Measurements from ENCODE around the gene TNIP1. TPM values are rescaled to one million over a fixed set of nuclear protein-coding genes. Genes with fewer than 3 reads are reported as not detected.

TNIP1 gene
- polyA plus RNA-seq, 1 of the 3 experiments (the other 2 are of a cell fraction) = 46.2 TPM

DNA sequence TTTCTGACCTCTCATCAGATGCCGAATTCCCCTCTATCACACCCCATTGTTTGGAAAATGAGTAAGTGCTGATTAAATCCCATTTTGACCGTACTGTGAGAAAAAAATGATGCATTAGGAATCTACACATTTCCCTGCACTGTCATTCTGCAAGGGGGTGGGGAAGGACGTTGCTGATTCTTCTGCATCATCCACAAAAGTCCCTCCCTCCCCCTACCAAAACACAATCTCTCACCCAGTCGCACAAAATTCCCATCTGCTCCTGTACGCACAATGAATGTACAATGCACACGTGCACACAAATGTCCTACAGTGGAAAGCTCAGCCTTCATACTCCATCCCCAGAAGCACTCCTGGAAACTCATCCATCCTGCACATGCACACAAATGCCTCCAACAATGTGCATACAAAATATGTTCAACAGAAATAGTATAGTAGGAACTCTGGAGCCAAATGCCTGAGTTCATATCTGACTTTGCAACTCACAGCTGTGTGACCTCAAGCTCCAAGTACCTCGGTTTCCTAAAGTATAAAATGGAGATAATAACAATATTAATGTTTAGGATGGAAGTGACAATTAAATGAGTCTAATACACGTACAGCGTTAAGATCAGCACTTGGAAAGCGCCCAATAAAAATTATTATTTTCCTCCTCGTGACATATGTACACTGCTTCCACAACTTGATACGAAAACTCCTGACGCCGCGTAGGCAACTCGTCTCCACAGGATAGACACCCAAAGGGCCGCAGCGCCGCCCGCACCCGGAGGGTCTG, 809 bp downstream of the TNIP1 start (continued):
- TF ChIP-seq, protein P1, sequence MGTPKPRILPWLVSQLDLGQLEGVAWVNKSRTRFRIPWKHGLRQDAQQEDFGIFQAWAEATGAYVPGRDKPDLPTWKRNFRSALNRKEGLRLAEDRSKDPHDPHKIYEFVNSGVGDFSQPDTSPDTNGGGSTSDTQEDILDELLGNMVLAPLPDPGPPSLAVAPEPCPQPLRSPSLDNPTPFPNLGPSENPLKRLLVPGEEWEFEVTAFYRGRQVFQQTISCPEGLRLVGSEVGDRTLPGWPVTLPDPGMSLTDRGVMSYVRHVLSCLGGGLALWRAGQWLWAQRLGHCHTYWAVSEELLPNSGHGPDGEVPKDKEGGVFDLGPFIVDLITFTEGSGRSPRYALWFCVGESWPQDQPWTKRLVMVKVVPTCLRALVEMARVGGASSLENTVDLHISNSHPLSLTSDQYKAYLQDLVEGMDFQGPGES (IDR thresholded peaks at IDR 0.05; ENCODE audit: low read depth, low read length) = no peak
- TF ChIP-seq TEAD4 (IDR thresholded peaks at IDR 0.05; ENCODE audit: borderline replicate concordance, insufficient read depth) = no peak
- TF ChIP-seq GABPA (IDR thresholded peaks at IDR 0.05; ENCODE audit: low read depth) = 0 out of 2 replicates have a peak, but pooled peaks have one; percentile 11
- TF ChIP-seq SIN3A (IDR thresholded peaks at IDR 0.05; ENCODE audit: borderline replicate concordance, low read depth, low read length) = peak; percentile 27; the same call in 1 of the 2 replicates

DNA sequence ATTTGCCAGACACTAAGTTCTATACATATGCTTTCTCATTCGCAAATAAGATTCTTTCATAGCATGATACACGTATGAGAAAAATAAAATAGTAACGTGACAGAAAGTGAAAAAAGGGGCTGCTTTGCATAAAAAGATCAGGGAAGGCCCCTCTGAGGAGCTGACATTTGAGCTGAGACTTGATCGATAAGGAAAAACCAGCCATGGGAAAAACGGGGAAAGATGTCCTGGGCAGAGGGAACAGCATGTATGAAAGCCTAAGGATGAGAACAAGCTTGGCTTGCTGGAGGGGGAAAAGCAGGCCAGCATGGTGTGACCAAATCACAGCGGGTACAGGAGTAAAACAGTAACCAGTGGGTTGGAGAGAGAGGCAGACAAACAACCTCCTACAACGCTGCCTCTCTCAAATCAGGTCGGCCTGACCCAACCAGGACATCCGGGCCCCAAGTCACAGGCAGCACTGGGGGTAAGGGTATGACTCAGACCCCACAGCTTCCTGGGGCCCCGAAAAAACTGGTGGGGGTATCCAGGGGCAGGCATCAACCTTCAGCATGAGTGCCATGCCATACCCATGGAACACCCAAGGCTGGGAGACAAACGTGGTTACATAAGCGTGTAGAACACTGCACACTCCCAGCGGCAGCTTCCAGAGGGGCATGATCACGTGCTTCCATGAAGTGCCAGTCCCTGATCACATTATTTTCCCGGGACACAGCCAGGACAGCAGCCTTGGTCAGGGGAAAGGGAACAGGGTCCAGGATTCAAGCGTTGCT, 2.2 kb downstream of the TNIP1 start:
- DNase-seq = no peak
- ChIA-PET POLR2A (no interaction called here), CTCF (interaction anchor here (0.8 to 4.9 kb wide), 6 partner anchors 20 to 87 kb away, joined by 3 to 22 read pairs (median 3); no protein-coding TSS in a partner anchor)
- no peaks in the 10 kb centered on the region for H3K9me2 ChIP-seq
- peak overlapping the region in 1 of 2 experiments; percentile 89; a peak in 1 of 4 replicates for H3K27ac ChIP-seq (ENCODE audit: low read depth in 2 of 2, low read length in 1 of 2)
- H3F3A ChIP-seq (replicated peaks; ENCODE audit: insufficient read depth) = peaks cover 14% of the 10 kb centered on the region
- TF ChIP-seq YY1 (IDR thresholded peaks at IDR 0.05; ENCODE audit: low read depth) = no peak
- TF ChIP-seq, protein P2, sequence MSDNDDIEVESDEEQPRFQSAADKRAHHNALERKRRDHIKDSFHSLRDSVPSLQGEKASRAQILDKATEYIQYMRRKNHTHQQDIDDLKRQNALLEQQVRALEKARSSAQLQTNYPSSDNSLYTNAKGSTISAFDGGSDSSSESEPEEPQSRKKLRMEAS (IDR thresholded peaks at IDR 0.05; ENCODE audit: low read depth) = no peak
- no peak for TF ChIP-seq MEF2A (IDR thresholded peaks at IDR 0.05; ENCODE audit: borderline replicate concordance, low read depth)
- TF ChIP-seq, protein P1 (IDR thresholded peaks at IDR 0.05; ENCODE audit: low read depth, low read length) = no peak
- TF ChIP-seq RFX5 (IDR thresholded peaks at IDR 0.05; ENCODE audit: low read length) = no peak
- TF ChIP-seq, protein P3, sequence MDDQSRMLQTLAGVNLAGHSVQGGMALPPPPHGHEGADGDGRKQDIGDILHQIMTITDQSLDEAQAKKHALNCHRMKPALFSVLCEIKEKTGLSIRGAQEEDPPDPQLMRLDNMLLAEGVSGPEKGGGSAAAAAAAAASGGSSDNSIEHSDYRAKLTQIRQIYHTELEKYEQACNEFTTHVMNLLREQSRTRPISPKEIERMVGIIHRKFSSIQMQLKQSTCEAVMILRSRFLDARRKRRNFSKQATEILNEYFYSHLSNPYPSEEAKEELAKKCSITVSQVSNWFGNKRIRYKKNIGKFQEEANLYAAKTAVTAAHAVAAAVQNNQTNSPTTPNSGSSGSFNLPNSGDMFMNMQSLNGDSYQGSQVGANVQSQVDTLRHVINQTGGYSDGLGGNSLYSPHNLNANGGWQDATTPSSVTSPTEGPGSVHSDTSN (IDR thresholded peaks at IDR 0.05) = no peak
- no peak for TF ChIP-seq CHD2 (IDR thresholded peaks at IDR 0.05; ENCODE audit: low read length, partially characterized antibody)
- TF ChIP-seq RXRA (IDR thresholded peaks at IDR 0.05; ENCODE audit: borderline replicate concordance, low read depth) = no peak
- no peak overlapping the region for H3K4me3 ChIP-seq (ENCODE audit: low read depth in 2 of 2, low read length in 1 of 2)
- peaks cover 0 to 2% of the 10 kb centered on the region in 2 experiments for H3K36me3 ChIP-seq (replicated peaks in 1 of 2; ENCODE audit: control insufficient read depth in 1 of 2, insufficient read depth in 2 of 2, low read length in 1 of 2)
- H3K9ac ChIP-seq = no peak overlapping the region
- no peaks in the 10 kb centered on the region for H3K27me3 ChIP-seq (ENCODE audit: insufficient read depth)
- no peaks in the 10 kb centered on the region for H3K9me3 ChIP-seq
- H2AFZ ChIP-seq (ENCODE audit: low read depth) = no peak overlapping the region
- peaks cover 40% of the 10 kb centered on the region for H4K20me1 ChIP-seq (ENCODE audit: insufficient read depth)
- H3K79me2 ChIP-seq (ENCODE audit: insufficient read depth) = peaks cover 69% of the 10 kb centered on the region
- peak overlapping the region; percentile 77 for H3K4me2 ChIP-seq
- 83% methylated on average over 14 of the region's 16 CpGs for WGBS (ENCODE audit: low lambda C conversion rate)
- H3K4me1 ChIP-seq (ENCODE audit: control insufficient read depth in 1 of 2, insufficient read depth in 2 of 2, low read depth in 1 of 2, low read length in 1 of 2) = peaks cover 4 to 19% of the 10 kb centered on the region in 2 experiments; a peak in 3 of 4 replicates

Measured in SK-N-SH (cell line).